Lower leg skin (tissue), 4 donors: ENCODE data around the gene DNMBP. TPM values are rescaled to one million over a fixed set of nuclear protein-coding genes. Genes with fewer than 3 reads are reported as not detected.

Source experiments
- DNase-seq, 2 donors: peaks; one replicate each; pipeline ENCODE4 v3.0.0-alpha.2; 2019; ENCODE audit warnings: low spot score in 2 of 2
- H3K4me3 ChIP-seq: fragments of 200-600 bp; sonication (generic); 2 replicates; pipeline ENCODE4 v1.5.1; 2017; ENCODE audit warnings: mild to moderate bottlenecking, low read depth; ENCODE audit not compliant: poor library complexity, severe bottlenecking
- POLR2A ChIP-seq, 2 donors: fragments of 450-650 bp; IDR thresholded peaks; one replicate each; pipeline ENCODE4 v1.6.1; 2016 to 2017; ENCODE audit warnings: antibody characterized with exemption in 2 of 2, mild to moderate bottlenecking in 1 of 2, moderate library complexity in 1 of 2
- WGBS, 2 donors: methylation state at CpG; one replicate each; pipeline ENCODE4 v1.1.5; 2018; 5-methylcytosine and 5-hydroxymethylcytosine counted together
- intact Hi-C: fragments of 100-400 bp; cut with DNase I; formaldehyde crosslinking; loops from one replicate; pipeline ENCODE4 v1.15.0; 2023; ENCODE audit warnings: low total_unique reads
- total RNA-seq, 4 donors: library from RNA; depleted of rRNA; stranded (reverse); fragments of >200 nt; gene quantifications; one replicate each; pipeline ENCODE4 v1.1.0, GENCODE V29; 2016
- TF ChIP-seq, protein P1 (sequence below), 3 donors: fragments of 450-650 bp; IDR thresholded peaks; one replicate each; pipeline ENCODE4 v1.5.1; 2016; ENCODE audit warnings: antibody characterized with exemption in 3 of 3, mild to moderate bottlenecking in 3 of 3, moderate library complexity in 2 of 3

Gene DNMBP
- total RNA-seq, 4 donors from 2014 or later = 39.8 to 78.0 (median 61.9) TPM

DNA sequence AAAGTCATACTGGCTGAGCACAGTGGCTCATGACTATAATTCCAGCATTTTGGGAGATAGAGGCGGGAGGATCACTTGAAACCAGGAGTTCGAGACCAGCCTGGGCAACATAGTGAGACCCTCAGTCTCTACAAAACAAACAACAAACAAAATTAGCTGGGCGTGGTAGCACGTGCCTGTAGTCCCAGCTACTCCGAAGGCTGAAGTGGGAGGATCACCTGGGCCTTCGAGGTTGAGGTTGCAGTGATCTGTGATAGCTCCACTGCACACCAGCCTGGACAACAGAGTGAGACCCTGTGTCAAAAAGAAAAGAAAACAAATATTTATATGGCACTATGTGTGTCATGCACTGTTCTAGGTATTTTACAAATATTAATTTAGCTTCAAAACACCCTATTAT is 94.3 kb downstream of the DNMBP start:
- no peak for DNase-seq
- TF ChIP-seq POLR2A (IDR thresholded peaks at IDR 0.05) = no peak
- TF ChIP-seq, protein P1, sequence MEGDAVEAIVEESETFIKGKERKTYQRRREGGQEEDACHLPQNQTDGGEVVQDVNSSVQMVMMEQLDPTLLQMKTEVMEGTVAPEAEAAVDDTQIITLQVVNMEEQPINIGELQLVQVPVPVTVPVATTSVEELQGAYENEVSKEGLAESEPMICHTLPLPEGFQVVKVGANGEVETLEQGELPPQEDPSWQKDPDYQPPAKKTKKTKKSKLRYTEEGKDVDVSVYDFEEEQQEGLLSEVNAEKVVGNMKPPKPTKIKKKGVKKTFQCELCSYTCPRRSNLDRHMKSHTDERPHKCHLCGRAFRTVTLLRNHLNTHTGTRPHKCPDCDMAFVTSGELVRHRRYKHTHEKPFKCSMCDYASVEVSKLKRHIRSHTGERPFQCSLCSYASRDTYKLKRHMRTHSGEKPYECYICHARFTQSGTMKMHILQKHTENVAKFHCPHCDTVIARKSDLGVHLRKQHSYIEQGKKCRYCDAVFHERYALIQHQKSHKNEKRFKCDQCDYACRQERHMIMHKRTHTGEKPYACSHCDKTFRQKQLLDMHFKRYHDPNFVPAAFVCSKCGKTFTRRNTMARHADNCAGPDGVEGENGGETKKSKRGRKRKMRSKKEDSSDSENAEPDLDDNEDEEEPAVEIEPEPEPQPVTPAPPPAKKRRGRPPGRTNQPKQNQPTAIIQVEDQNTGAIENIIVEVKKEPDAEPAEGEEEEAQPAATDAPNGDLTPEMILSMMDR (IDR thresholded peaks at IDR 0.05) = no peak
- intact Hi-C loops = no loop called here
- H3K4me3 ChIP-seq = no peak overlapping the region
- WGBS, 2 donors = 96% methylated on average over 6 of the region's 6 CpGs

DNA sequence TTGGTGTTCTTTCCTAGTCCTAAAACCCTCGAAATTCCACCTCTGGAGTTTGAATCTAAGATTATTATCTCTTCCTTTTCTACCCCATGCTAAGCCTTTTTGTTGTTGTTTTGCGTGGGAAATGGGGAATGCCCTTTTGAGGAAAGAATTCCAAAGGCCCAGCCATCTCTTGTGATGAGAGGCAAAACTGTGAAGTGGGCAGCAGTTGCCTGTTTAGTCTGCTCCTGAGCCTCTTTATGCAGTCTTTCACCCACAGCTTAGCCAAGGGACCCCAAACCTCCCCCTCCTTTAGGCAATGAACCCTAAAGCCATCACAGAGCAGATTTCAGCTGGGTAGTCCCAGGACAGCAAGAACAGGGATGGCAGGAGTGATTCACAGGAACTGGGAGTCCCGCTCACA is 95.5 kb downstream of the DNMBP start:
- intact Hi-C loops = no loop called here
- WGBS, 2 donors = 70 to 74% methylated on average over 3 of the region's 3 CpGs
- DNase-seq = no peak
- no peak overlapping the region for H3K4me3 ChIP-seq
- TF ChIP-seq, protein P1 (IDR thresholded peaks at IDR 0.05) = no peak
- no peak for TF ChIP-seq POLR2A (IDR thresholded peaks at IDR 0.05)

GRCh38 chr10:99913831-99914235 is 95.9 kb downstream of the DNMBP start:
- DNase-seq = peak in 1 of 2 donors; percentile 78
- TF ChIP-seq, protein P1 (IDR thresholded peaks at IDR 0.05) = no peak
- TF ChIP-seq POLR2A (IDR thresholded peaks at IDR 0.05) = no peak
- H3K4me3 ChIP-seq = no peak overlapping the region
- intact Hi-C loops = no loop called here
- WGBS, 2 donors = 64 to 66% methylated on average over 9 of the region's 9 CpGs

- DNase-seq = no peak
- TF ChIP-seq, protein P1 (IDR thresholded peaks at IDR 0.05) = no peak
- no peak for TF ChIP-seq POLR2A (IDR thresholded peaks at IDR 0.05)
- H3K4me3 ChIP-seq = no peak overlapping the region
- intact Hi-C loops = no loop called here
These were observed 97.7 kb downstream of the DNMBP start for GRCh38 chr10:99912041-99912440.

DNA sequence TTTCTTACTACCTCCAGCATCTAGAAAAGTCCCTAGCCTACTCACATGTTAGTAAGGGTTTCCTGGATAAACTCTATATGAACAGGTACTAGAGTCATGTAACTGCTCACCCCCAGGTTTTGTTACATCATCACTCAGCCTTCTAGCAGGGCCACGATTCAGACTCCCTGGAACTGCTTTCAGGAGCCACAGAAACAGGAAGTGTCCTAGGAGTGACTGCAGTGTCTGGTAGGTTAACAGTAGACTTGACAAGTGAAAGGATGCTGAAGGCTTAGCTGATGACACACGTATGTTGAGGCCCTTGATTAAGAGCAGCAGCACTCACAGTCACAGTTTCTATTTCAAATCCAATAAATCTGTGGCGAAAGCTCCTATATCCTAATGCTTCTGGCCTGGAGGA is 101.2 kb downstream of the DNMBP start:
- intact Hi-C loops = no loop called here

DNA sequence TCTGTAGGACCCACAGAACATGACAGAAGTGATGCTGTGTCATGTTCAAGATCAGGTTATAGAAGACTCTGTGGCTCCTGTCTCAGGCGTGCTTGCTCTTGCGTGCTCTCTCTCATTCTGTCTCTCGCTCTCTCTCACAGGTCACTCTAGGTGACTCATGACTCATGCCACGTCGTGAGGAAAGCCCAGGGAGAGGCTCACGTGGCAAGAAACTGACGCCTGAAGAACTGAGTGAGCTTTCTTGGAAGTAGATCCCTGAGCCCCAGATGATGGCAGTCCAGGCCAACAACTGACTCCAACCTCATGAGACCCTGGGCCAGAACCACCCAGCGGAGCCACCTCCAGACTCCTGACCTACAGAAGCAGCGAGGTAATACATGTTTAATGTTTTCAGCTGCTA is 103.3 kb downstream of the DNMBP start:
- WGBS, 2 donors = 61 to 65% methylated on average over 9 of the region's 9 CpGs
- peak; percentile 41 to 83 for DNase-seq

More for the DNA sequence above, 101.2 kb downstream of the DNMBP start:
- TF ChIP-seq POLR2A (IDR thresholded peaks at IDR 0.05) = no peak
- TF ChIP-seq, protein P1 (IDR thresholded peaks at IDR 0.05) = no peak
- no peak for DNase-seq
- H3K4me3 ChIP-seq = no peak overlapping the region
- WGBS, 2 donors = 83 to 87% methylated on average over 3 of the region's 3 CpGs

More for the DNA sequence above, 103.3 kb downstream of the DNMBP start:
- TF ChIP-seq POLR2A (IDR thresholded peaks at IDR 0.05) = no peak
- TF ChIP-seq, protein P1 (IDR thresholded peaks at IDR 0.05) = no peak
- intact Hi-C loops = no loop called here
- H3K4me3 ChIP-seq = no peak overlapping the region
